NCI-H82 treated with DMSO at 0.1 percent for 48 hours (cell line): ENCODE measurements around the gene TOM1L1.

Source experiments
- DNase-seq: peaks from one replicate; lab custom pipeline; 2025; ENCODE audit not compliant: unreplicated experiment; lab: John Stamatoyannopoulos, UW

TOM1L1 gene

DNA sequence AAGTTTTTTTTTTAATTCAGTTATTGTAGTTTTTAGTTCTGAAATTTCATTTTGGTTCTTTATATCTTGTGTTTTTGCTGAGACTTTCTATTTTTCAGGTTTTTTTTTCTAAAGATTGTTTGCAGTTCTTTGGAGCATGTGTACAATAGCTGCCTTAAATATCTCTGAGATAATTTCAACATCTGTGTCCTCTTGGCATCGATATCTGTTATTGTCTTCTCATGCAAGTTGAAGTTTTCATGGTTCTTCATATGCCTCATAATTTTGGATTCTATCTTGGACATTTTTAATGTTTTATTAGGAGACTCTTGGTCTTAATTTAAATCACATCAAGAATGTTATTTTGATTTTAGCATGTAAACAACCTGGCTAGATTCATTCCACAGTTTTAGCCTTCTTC lies 45.0 kb downstream of the TOM1L1 start:
- no peak for DNase-seq

DNA sequence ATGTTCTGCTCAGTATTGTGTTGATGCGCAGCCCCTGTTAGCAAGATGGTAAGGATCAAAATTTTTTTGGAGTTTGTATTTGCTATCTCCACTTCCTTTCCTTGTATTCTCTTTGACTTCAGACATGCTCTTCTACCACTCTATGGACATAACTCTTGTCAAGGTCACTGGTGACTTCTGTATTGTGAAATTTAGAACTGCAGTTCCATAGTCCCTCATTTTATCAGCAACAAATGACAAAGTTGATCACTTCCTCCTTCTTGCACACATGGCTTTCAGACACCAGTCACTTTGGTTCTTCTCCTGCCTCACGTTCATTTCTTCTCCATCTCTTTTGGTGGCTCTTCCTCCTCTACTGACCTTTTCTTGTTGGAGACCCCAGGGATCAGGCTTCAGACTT lies 46.7 kb downstream of the TOM1L1 start:
- no peak for DNase-seq

DNA sequence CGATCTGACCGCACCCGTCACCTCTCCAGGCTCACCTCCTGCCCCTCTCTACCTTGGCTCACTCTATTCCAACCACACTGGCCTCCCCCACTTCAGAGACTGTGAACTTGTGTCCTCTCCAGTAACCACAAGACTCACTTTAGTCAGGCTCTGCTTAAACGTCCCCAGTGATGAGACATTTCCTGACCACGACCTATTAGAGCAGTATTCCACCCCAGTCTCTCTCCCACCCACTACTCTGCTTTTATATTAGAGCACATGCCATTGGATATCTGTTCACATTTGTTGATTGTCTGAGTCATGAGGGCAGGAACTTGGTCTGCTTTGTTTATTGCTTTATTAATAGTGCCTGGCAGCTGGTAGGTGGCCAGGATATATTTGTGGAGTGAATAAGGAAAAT lies 47.7 kb downstream of the TOM1L1 start:
- no peak for DNase-seq

DNA sequence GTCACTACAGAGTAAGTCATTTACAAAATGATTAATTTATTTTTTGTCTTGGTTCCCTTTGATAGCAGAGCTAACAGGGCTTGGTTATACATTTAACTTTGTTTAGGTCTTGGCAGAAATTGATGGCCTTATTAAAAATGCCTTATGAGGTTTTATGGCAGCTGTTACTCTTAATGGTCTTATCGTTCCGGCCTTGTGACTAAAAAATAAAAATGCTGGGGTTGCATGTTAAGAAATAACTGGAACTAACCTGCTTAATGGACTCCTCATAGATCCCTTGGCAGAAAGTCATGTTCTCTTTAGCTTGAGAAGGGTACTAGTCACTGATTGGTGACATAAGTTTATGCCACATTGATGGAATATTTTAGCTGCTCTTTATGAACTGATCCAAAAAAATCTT lies 49.5 kb downstream of the TOM1L1 start:
- no peak for DNase-seq

DNA sequence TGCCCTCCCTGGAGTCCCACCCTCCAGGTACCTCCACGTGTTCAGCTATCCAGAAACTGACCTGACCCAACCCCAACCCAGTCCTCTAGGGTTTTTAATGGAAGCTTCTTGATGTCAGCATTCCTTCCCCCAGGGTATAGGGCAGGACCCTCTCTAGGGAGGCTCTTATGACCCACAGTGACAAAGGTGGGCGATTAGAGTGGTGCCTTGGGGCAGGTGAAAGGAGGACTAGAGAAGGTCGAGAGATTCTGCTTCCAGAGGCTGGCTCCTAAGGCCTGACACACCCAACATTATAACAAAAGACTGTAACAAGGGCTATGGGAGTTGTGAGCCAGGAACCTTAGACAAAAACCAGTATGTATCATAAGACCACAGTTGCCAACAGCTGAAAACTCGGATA lies 50.6 kb downstream of the TOM1L1 start:
- DNase-seq: no peak

DNA sequence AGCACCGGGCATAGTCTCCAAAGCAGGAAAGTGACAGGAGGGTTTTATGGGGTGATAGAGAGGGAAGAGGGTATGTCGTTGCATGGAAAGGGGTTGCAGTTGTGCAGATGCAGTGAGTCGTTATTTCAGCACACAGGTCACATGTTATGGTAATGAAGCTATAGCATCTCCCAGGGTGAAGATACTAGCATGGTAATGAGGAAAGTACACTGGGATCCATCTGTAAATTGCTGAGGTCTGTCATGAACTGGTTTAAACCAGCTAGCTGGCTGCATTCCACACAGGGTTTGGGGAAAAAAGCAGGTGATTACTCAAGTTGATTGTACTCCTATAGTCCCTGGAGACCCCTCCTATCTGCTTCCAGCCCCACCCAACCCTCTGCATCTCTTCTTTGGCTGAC lies 56.1 kb downstream of the TOM1L1 start:
- no peak for DNase-seq

DNA sequence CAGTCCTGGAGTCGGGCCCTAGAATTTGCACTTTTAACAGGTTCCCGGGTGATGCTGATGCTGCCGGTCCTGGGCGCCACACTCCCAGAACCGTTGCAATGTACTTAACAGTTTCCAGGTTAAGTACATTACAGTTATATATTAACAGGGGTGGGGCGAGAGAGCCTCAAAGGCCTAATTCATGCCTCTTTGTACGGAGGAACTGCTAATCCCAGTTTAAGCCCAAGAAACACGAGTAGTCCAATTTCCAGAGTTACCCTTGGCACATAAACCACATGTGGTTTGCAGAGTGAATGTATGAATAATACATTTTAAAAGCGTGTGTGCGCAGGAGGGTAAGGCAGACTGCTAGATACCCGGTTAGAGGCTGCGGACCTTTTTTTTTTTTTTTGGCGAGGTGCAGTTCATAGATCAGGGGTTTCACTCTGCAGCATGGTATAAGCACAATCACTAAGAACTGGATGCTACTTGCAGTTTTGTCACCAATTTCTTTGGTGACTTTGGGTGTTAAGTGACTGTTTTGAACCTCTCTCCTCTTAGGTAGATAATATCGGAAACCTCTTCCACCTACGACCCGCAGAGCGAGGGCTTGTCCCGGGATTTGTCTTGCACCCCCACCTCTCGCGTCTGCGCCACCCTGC lies 67.1 kb downstream of the TOM1L1 start:
- peak; percentile 37 for DNase-seq

DNA sequence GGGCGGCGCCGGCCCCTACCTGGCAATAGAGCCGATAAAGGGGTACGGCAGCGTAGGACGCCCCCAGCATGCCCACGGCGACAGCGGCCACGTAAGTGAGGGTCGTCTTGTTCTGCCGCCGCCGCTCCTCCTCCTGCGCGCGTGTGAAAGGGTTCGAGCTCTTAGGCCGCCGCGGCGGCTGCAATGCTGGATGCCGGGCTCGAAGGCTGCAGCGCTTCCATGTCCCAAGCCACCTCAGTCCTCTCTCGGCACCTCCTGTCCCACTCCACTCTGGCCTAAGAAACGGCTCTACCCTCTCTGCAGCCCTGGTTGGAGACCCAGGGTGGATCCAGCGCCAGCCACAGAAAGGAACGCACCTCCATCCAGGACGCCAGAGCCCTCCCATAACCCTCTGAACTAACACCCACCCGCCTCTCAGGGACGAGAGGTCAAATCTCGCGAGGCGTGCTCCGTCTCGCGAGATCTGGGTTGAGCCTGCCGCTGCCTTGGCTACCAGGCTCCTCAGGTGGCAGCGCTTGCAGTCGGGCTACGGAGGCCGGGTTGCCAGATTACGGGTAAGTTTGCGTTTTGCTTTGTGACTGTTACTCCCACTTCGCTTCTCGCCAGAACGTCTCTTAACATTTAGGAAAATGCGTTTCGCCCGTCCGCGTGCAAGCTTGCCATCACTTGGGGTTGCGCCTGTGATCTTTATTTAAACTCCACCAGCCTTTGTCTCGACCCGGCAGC lies 67.8 kb downstream of the TOM1L1 start, which contains the start of the genes COX11 and STXBP4:
Gene COX11 (minus strand): TSS at position 393 of the 726 bp plus-strand sequence. CDS start 8 bp downstream, at position 385.
Gene STXBP4 (plus strand): TSS at position 504 of the 726 bp plus-strand sequence. CDS start 17,455 bp downstream, outside the sequence.
- DNase-seq: peak; percentile 92

DNA sequence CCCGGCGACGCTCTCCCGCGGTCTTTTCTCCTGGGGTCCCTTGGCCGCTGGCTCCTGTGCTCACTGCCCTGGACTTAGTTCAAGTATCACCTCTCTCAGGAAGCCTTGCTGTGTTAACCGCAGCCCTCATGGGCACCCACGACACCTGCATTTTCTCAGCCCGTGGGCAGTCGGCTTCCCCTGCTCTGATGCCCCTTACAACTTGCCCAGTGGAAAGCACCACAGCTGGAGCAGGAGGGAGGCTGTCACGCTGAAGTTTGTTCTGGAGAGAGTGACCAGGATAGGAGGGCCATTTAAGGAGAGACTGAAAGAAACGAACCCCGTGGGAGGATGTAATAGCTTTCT lies 68.3 kb downstream of the TOM1L1 start:
- no peak for DNase-seq

DNA sequence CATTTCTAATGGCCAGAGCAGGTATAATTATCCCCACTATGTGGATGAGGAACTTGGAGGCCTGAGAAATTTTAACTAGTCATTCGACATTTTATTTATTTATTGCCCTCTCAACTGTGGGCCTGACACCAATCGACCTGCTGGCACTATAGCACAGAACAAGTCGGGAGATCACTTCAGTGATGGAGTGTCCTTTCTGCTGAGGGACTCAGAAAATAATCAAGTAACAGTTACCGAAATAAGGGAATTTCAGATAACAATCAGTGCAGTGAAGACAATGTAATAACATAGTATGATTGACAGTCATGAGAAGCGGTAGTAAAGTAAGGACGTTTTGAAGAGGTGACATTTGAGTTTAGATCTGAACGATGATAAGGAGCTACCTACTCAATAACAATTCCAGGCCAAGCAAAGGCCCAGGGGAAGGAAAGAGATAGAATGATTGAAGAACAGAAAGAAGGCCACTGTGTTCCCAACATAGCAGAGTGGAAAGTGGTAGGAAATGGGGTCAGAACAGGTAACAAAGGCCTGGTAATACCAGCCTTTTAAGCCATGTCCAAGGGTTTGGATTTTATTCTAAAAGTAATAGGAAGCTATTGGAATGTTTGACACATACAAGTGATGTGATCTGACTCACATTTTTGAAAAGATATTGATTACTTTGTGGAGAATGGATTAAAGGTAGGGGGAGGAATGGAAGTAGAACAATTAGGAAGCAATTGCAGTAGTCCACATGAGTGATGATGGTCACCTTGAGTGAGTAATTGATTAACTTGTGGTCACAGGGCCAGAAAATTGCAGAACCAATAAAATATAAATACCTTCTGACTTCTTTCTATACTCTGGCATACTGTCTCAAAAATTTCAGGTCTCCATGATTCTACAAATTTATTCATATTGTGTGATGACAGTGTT lies 69.3 kb downstream of the TOM1L1 start:
- no peak for DNase-seq

DNA sequence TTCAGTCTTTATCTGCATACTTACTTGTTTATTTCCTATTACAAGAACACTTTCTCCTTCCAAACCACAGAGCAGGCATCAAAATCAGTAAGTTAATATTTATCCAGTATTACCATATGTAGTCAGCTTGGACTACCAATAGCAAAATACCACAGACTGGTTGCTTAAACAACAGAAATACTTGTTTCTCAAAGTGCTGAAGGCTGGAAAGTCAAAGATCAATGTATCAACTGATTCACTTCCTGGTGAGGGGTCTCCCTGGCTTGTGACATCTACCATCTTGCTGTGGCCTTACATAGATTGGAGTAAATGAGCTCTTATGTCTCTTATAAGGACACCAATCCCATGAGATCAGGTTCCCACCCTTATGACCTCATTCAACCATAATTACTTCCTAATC lies 70.5 kb downstream of the TOM1L1 start:
- DNase-seq: no peak

DNA sequence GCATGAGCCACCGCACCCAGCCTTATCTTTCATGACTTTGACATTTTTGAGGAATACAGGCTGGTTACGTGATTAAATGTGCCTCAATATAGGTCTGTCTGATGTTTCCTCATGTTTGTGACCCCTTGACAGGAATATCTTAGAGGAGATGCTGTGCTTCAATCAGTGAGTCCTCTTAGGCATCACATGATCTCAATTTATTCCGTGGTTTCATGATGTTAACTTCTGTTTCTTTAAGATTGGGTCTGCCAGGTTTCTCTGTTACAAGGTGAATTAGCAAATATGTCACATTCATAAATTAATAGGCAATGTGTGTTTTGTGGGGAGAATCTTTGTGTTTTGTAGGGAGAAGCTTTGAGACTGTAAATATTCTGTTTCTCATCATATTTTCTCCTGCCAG lies 71.2 kb downstream of the TOM1L1 start:
- no peak for DNase-seq

DNA sequence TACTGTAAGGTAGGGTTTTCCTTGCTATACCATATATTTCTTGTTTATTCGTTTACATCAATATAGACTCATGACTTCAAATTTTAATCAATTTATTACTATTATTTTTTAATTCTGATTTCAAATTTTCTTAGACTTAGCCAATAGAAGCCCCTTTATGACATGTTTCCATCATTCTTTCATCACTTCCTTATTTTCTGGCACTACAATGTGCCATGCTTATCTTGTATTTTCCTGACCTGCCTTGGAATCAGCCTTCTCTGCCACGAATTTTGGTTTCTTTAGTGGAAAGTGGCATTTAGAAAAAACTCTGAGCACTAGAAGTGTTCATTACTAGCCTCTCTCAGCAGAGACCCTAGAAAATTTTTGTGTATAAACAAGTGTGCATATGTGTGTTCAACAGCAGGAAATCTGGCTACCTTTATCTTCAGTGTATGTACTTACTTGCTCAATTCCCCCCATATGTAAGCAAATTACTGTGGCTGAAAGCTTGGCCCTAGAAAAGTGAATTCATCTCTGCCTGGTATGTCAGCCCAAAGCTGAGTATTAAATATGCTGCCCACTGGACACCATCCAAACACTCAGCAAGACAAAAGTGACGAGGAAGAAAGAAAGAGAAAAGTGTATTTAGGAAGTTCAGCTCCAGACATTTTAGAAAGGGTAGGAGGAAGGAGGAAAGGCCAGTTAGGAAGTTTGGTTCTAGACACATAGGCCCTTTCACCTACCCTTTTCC lies 71.9 kb downstream of the TOM1L1 start:
- DNase-seq: no peak

DNA sequence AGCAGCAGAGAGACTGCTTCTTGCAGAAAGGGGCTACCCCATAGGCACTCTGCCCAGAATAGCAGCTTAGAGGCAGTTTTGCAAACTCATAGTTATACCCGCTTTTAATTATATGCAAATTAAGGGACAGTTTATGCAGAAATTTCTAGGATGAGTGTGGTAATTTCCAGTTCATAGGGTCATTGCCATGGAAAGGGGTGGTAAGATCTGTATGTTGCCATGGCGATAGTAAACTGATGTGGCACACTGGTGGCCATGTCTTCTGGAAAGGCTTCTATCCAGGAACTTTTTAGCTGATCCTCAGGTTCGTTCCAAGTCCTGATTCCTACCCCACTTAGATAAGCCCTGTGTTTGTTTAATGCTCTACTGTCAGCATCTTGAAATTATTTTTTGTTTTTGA lies 74.1 kb downstream of the TOM1L1 start:
- DNase-seq: no peak

DNA sequence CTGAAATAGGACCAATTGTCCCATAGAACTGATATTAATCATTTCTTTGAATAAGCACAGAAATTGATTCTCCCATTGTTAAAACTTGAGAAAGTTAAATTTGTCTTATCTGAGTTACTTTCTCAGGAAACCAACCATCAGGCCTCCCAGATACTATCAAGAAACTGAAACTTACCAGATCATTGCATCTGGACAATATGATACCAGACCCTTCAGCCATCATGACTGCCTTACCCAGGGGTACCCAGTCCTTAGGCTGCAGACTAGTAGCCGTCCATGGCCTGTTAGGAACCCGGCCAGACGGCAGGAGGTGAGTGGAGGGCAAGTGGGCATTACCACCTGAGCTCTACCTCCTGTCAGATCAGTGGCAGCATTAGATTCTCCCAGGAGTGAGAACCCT lies 75.7 kb downstream of the TOM1L1 start:
- DNase-seq: no peak

DNA sequence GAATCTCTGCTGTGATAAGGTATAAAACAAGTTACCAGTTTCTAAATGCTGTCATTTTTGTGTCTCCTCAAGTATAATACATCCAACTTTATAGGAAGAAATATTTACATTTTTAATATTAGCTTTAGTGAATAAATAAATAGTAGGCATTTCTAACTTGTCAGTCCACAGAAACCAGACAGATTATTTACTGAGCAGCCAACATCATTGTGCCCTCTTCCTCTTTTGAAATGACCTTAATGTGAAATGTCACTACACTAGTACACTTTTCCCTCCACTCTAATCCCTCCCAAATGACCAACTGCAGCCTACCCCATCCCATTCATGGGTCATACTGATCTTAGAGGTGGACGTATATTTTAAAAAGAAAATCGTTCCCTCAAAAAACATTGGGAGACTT lies 77.1 kb downstream of the TOM1L1 start:
- DNase-seq: no peak

DNA sequence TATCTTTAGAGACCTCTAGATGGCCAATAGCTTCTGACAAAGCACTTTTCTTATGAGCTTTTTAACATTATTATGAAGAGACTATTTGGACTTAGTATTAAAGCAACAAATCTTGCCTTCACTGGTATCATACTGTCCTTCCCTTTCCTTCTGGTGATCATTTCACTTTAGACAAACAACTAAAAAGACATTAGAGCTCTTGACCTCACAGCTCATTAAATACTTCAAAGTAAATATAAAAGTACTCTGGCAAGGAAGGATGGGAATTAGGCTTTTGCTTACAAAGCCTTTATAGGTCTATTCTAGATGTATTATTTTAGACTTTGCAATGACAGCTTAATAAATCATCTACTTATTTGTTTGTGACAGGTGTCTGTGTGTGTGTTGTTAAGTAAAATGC lies 79.0 kb downstream of the TOM1L1 start:
- no peak for DNase-seq

DNA sequence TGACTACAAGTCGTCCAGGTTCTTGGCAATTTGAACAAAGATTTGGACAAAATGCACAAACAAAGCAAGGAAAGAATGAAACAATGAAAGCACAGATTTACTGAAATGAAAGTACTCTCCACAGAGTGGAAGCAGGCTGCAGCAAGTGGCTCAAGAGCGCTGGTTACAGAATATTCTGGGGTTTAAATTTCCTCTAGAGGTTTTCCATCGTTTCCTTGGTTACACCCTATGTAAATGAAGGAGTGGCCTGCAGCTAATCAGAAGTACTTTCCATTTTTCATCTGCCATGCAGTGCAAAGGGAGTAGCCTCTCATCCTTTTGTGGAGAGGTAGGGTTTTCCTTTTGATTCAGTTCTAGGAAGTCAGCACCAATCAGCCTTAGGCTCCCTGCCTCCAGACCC lies 79.7 kb downstream of the TOM1L1 start:
- DNase-seq: no peak

DNA sequence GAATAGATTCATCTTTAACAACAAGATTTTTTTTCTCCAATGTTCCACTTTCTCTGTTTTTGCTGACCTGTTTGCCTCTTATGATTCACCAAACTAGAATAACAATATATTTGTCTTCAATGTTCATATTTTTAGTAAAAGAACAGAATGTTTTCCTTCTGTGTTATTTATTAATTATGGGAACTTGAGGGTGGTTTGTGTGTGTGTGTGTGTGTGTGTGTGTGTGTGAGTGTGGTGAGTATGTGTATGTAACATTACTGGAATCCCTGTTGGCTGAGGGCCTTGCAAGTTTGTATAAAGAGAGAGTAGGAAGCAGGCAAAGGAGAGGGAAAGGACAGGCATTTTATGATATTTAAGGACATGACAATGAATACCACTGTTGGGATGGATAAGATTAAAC lies 81.7 kb downstream of the TOM1L1 start:
- no peak for DNase-seq

DNA sequence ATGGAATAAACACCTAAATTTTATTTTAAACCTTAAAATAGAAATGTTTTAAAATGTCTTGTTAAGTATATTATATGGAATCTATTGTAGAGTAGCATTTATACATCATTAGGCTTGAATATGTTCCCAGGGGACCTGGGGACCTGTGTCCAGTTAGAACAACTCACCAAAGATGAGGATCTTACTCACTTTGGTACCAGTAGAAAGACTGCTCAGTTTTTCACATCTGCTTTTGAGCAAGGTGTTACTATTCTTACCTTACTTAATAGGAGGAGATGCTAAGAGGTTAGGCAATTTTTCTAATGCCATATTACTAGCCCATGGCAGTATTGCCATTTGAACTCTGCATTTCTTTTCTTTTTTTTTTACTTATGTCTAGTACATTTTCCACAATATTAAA lies 82.6 kb downstream of the TOM1L1 start:
- DNase-seq: no peak

DNA sequence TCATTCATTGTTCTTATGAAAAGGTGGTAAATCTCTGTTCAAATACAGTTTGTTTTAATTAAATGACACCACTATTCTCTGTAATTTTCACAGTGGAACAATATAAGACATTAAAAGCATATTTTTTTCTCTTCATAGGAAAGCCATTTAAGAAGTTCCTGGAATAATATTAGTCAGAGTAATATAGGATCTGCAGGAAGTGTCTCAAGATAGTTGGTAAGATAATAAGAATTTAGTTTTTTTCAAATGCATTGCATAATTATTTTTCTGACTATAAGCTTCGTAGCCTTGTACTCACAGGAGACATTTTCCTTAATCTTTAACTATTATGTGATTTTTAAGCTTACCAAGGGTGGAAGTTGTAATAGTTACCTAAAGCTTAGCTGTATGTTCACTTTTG lies 84.8 kb downstream of the TOM1L1 start:
- DNase-seq: no peak
